GM08714 (cell line): ENCODE data around the gene SVEP1.

Experiments used
- H3K4me3 ChIP-seq: fragments of 200-500 bp; sonication (Bioruptor generic); 2 replicates; pipeline ENCODE4 v1.5.1; 2014; ENCODE audit warnings: mild to moderate bottlenecking, low read length, inconsistent platforms
- ZNF274 ChIP-seq: IDR thresholded peaks from 2 replicates; pipeline ENCODE4 v1.6.1; 2012; ENCODE audit warnings: mild to moderate bottlenecking, low read depth, low read length

The SVEP1 gene

GRCh38 chr9:110526426-110526825 is 53.1 kb downstream of the SVEP1 start:
- no peak for TF ChIP-seq ZNF274

DNA sequence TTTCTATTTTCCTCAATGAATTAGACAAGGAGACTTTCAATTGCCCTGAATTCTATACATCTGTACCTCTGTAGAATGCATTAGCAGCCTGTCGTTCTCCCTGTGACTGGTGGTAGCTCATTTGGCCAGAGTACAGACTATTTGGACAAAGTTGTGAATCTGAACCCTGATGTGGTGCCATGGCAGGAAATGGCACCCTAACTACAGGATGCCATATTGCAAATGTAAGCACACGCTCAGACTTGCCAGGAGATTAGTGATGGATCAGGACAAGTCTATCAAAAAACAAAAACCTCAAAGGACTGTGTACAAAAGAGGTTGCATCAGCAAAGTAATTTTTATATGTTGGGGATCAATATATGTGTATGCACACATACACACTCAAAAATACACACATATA is 58.3 kb downstream of the SVEP1 start:
- no peak overlapping the region for H3K4me3 ChIP-seq
- no peak for TF ChIP-seq ZNF274

More at GRCh38 chr9:110526426-110526825, 53.1 kb downstream of the SVEP1 start:
- H3K4me3 ChIP-seq = no peak overlapping the region

DNA sequence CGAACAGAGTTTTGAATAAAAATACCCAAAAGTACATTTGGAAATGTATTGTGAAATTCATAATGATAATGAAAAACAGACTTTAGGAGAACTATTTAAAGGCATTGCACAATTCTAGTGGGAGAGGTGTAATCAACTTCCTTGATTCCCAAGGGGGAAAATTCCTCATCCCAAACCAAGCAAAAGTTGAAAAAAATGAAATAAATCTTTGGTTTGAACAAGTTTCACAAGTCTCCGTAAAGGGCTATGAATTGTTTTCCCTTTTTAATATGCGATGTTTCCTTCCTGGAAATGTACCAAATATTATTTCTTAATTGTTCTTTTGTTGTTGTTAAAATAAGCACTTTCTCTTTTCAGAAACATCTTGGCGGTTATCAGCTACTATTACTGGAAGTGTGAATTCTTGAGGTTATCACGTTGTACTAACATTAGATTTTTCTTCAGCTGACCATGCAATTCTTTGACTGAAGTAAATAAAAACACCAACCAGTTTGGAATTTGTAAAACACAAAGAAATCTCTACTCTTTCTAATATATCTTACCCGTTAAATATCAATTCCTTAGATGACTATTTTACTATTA is 59.3 kb downstream of the SVEP1 start:
- no peak overlapping the region for H3K4me3 ChIP-seq
- TF ChIP-seq ZNF274 = no peak

DNA sequence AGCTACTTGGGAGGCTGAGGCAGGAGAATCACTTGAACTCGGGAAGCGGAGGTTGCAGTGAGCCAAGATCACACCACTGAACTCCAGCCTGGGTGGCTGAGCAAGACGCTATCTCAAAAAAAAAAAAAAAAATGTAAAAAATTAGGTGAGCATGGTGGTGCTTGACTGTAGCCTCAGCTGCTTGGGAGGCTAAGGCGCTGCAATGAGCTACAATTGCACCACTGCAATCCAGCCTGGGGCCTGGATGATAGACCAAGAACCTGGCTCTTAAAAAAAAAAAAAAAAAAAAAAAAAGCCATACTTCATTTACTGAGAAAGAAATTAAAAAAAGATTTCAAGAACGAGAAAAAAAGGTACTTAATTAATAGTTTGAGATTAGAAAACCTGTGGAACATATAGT is 62.1 kb downstream of the SVEP1 start:
- no peak for TF ChIP-seq ZNF274
- no peak overlapping the region for H3K4me3 ChIP-seq

GRCh38 chr9:110514897-110515296 is 64.6 kb downstream of the SVEP1 start:
- TF ChIP-seq ZNF274 = no peak
- no peak overlapping the region for H3K4me3 ChIP-seq

DNA sequence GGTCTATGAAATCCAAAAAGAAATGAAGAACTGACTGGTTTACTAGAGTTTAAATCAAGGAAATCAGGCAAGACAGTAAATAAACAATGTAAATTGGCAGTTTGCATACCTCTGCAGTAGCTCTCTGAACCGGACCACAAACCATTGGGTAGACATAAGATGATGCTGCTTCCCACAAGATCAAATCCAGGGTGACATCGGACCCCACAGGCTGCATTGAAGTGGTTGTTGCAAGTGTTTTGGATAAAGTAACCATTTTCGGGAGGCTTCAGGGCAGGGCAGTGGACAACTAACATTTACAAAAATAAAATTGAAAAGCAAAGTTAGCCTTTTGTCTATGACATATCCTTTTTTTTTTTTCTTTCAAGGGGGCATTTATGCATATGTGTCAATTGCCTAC is 66.7 kb downstream of the SVEP1 start:
- TF ChIP-seq ZNF274 = no peak
- H3K4me3 ChIP-seq = no peak overlapping the region

DNA sequence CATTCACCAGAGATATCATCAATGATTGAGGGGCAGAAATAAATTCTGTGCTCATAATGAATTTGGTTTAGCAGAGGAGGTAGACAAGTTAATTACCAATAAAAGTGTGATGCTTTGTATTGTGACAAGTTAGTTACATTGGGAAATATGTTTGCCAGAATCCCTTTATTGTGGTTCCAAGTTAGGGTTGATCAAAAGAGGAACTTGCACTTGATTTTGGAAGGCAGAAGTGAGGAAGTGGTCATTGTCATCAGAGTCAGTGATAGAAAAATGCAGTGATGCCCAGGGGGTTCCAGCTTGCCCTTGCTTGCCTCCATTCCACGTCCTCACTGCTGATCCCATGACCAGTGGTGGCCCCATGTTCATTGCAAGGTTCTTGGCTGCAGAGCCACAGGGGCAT is 69.7 kb downstream of the SVEP1 start:
- no peak overlapping the region for H3K4me3 ChIP-seq
- no peak for TF ChIP-seq ZNF274

DNA sequence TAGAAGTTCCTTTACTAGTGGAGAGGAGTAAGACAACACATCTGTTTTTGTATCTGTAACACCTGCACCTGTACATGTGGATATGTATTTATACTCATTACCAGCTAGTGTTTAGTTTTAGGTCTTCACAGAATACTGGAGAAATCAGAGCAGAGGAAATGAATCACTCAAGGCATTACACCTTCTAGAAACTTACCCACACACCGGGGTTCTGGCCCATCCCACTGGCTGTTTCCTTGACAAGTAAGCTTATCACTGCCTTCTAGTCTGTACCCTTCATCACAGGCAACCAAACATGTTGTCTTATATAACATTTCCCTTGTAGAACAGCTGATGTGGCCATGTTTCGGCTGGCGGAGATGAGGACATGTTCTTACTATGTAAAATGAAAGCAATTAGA is 76.7 kb downstream of the SVEP1 start:
- H3K4me3 ChIP-seq = no peak overlapping the region
- no peak for TF ChIP-seq ZNF274

GRCh38 chr9:110499608-110500007 is 79.9 kb downstream of the SVEP1 start:
- H3K4me3 ChIP-seq = no peak overlapping the region
- TF ChIP-seq ZNF274 = no peak

DNA sequence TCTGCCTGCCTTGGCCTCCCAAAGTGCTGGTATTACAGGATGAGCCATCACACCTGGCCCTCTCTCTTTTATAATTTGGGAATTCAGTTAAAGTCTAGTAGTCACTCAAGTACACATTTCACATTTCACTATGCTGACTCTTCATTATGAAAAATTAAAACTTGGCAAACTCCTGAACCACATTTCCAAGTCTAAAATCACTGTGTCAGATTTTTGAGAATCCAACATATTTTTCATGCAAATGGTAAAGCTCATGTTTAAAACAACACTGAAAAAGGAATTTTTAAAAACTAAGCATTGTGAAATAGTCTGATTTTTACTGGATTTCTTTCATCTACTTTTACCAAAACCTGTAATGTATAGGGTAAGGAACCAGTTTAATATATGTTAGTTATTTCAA is 92.3 kb downstream of the SVEP1 start:
- no peak overlapping the region for H3K4me3 ChIP-seq
- TF ChIP-seq ZNF274 = no peak

DNA sequence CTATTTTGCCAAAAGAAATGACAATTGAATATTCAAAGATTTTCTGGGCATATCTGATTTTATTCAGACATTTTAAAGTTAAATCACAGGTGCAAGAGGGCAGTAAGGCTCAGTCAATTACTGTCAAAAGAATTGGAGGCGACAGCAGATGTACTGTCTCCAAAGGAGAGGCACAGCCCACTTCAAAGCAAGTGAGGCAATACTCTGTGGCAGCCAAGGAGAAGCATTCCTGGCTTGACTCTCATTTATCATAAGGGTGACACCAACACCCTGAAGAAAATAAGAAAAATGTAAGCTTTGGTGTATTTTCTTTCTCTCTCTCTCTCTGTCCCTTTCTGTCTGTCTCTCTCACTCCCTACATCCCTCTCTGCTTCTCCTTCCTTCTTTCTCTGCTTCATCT is 93.3 kb downstream of the SVEP1 start:
- H3K4me3 ChIP-seq = no peak overlapping the region
- TF ChIP-seq ZNF274 = no peak

GRCh38 chr9:110479481-110479880 is 100.1 kb downstream of the SVEP1 start:
- TF ChIP-seq ZNF274 = no peak

DNA sequence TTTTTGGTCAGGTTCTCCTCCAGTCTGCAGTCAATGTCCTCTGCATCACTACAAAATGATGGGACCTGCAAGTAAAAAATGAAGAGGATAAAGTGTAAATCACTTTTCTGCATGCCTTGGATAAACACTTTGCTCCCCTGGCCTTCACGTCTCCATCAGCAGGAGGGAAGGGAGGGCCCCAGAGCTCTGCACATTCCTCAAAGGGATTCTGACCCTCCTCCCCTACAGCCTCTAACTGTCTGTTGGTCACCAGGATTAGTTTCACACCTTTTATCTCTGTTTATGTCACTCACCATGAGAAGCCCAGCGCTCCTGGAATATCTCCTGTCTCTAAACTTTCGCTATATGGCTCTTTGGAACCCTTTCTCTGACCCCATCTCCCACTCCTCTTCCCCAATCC is 103.3 kb downstream of the SVEP1 start:
- TF ChIP-seq ZNF274 = no peak
- H3K4me3 ChIP-seq = no peak overlapping the region

More at GRCh38 chr9:110479481-110479880, 100.1 kb downstream of the SVEP1 start:
- no peak overlapping the region for H3K4me3 ChIP-seq

DNA sequence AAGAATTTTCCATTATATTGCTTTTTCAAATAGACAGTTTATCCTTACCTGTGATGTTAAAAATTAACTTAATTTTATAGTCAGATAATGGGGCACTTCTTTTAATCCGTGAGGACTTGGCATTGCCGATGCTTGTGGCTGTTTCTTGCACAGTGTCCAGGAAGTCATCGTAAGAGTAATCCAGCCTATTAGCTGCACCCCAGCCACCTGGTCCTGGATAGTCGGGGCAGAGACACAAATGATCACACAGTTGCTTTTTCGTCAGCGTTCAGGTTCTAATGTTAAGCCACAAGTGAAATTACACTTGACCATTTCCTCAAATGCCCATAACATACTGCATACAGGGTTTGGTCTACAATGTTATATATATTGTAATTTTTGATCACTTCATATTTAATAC is 107.4 kb downstream of the SVEP1 start:
- TF ChIP-seq ZNF274 = no peak
- no peak overlapping the region for H3K4me3 ChIP-seq

GRCh38 chr9:110468950-110469349 is 110.6 kb downstream of the SVEP1 start:
- TF ChIP-seq ZNF274 = no peak
- no peak overlapping the region for H3K4me3 ChIP-seq

- no peak for TF ChIP-seq ZNF274
- H3K4me3 ChIP-seq = no peak overlapping the region
Measured at GRCh38 chr9:110465190-110465589, 114.4 kb downstream of the SVEP1 start.
